Transverse colon (tissue), 4 donors: Measurements from ENCODE around the gene GARIN5B. TPM values are rescaled to one million over a fixed set of nuclear protein-coding genes. Genes with fewer than 3 reads are reported as not detected.

ENCODE experiments used
- DNase-seq: peaks from one replicate; pipeline ENCODE4 v3.0.0-alpha.2; 2019
- H3K27ac ChIP-seq, 4 donors: fragments of 200-600 bp; sonication (generic); 2 replicates each; pipeline ENCODE4 v1.5.1; 2016 to 2018; ENCODE audit warnings: inconsistent platforms in 4 of 4
- H3K27me3 ChIP-seq: fragments of 200-600 bp; sonication (generic); 2 replicates; pipeline ENCODE4 v1.5.1; 2017; ENCODE audit warnings: inconsistent platforms
- H3K36me3 ChIP-seq, 4 donors: fragments of 200-600 bp; sonication (generic); 2 replicates each; pipeline ENCODE4 v1.5.1; 2017 to 2019; ENCODE audit warnings: inconsistent platforms in 4 of 4
- H3K4me1 ChIP-seq, 4 donors: fragments of 200-600 bp; sonication (generic); 2 replicates each; pipeline ENCODE4 v1.5.1; 2017 to 2020; ENCODE audit warnings: inconsistent platforms in 4 of 4
- H3K4me3 ChIP-seq, 4 donors: fragments of 200-600 bp; sonication (generic); 1 replicate in 1 of 4; 2 replicates in 3 of 4; pipeline versions ENCODE4 v1.5.1 to v1.6.1; 2017 to 2019; ENCODE audit warnings: inconsistent platforms in 4 of 4
- H3K9me3 ChIP-seq, 2 donors: fragments of 200-600 bp; sonication (generic); 2 replicates each; pipeline ENCODE4 v1.5.1; 2017 to 2019; ENCODE audit warnings: inconsistent platforms in 2 of 2
- CTCF ChIP-seq, 5 experiments: fragments of 200-600 bp in 3 of 5; fragments of 450-650 bp in 2 of 5; sonication (generic) in 3 of 5; IDR thresholded peaks; 1 replicate in 2 of 5; 2 replicates in 3 of 5; pipeline ENCODE4 v1.5.1; 2016 to 2017; ENCODE audit warnings: antibody characterized with exemption in 5 of 5, inconsistent platforms in 3 of 5, mild to moderate bottlenecking in 2 of 5, moderate library complexity in 1 of 5
- EP300 ChIP-seq: sonication (generic); formaldehyde crosslinking; IDR thresholded peaks from one replicate; pipeline ENCODE4 v1.6.1; 2017; ENCODE audit warnings: antibody characterized with exemption, low read depth
- POLR2A ChIP-seq: fragments of 450-650 bp; IDR thresholded peaks from one replicate; pipeline ENCODE4 v1.6.1; 2016; ENCODE audit warnings: antibody characterized with exemption, mild to moderate bottlenecking, moderate library complexity
- POLR2AphosphoS5 ChIP-seq, 3 donors: sonication (generic); formaldehyde crosslinking; IDR thresholded peaks; one replicate each; pipeline ENCODE4 v1.6.1; 2016; ENCODE audit warnings: antibody characterized with exemption in 3 of 3
- WGBS, 2 donors: methylation state at CpG; one replicate each; pipeline ENCODE4 v1.1.5; 2018; ENCODE audit warnings: low coverage in 1 of 2; 5-methylcytosine and 5-hydroxymethylcytosine counted together
- in situ Hi-C, 4 donors: fragments of 200-750 bp; cut with MboI; loops; one replicate each; pipeline versions ENCODE4 v1.15.0 to v1.15.1; 2017; ENCODE audit warnings: low sequenced_read_pairs in 3 of 4, low pct_ligation_motif_present in 1 of 4, low pct_unique_long_range_greater_than_20kb in 1 of 4
- intact Hi-C: fragments of 100-400 bp; cut with DNase I; formaldehyde crosslinking; loops from one replicate; pipeline ENCODE4 v1.15.1; 2023; ENCODE audit warnings: low total_unique reads
- total RNA-seq, 4 donors: library from RNA; depleted of rRNA; stranded (reverse); fragments of >200 nt; gene quantifications; one replicate each; pipeline ENCODE4 v1.1.0, GENCODE V29; 2016

GARIN5B gene
- total RNA-seq, 4 donors from 2014 or later, result not detected

GRCh38 chr19:55316646-55317045 lies 46.4 kb downstream of the GARIN5B start:
- WGBS, 2 donors, result 84% methylated on average over 8 of the region's 8 CpGs; no CpG with 5 or more reads in 1 of the 2 donors
- H3K9me3 ChIP-seq, result no peaks in the 10 kb centered on the region
- no peak for TF ChIP-seq POLR2AphosphoS5 (IDR thresholded peaks at IDR 0.05)
- TF ChIP-seq EP300, result no peak
- TF ChIP-seq POLR2A, result no peak
- TF ChIP-seq CTCF (IDR thresholded peaks at IDR 0.05), result no peak
- no peak overlapping the region for H3K27ac ChIP-seq
- H3K4me3 ChIP-seq, result no peak overlapping the region
- no peak for DNase-seq
- intact Hi-C loops, result no loop called here
- H3K27me3 ChIP-seq, result no peaks in the 10 kb centered on the region
- in situ Hi-C loops, result no loop called here
- peaks cover 0 to 8% (median 3%) of the 10 kb centered on the region in 4 donors for H3K4me1 ChIP-seq
- no peaks in the 10 kb centered on the region for H3K36me3 ChIP-seq

GRCh38 chr19:55315956-55316525 lies 47.0 kb downstream of the GARIN5B start:
- DNase-seq, result no peak
- H3K4me3 ChIP-seq, result no peak overlapping the region
- intact Hi-C loops (no loop called here), in situ Hi-C loops (no loop called here)
- no peaks in the 10 kb centered on the region for H3K9me3 ChIP-seq
- TF ChIP-seq POLR2AphosphoS5 (IDR thresholded peaks at IDR 0.05), result no peak
- no peak for TF ChIP-seq CTCF (IDR thresholded peaks at IDR 0.05)
- no peak for TF ChIP-seq EP300
- TF ChIP-seq POLR2A, result no peak
- no peaks in the 10 kb centered on the region for H3K27me3 ChIP-seq
- no peak overlapping the region for H3K27ac ChIP-seq
- WGBS, 2 donors, result 86 to 89% methylated on average over 6 to 13 of the region's 13 CpGs
- H3K4me1 ChIP-seq, result peaks cover 0 to 2% (median 0%) of the 10 kb centered on the region in 4 donors
- no peaks in the 10 kb centered on the region for H3K36me3 ChIP-seq

GRCh38 chr19:55314396-55314795 lies 48.7 kb downstream of the GARIN5B start:
- no peak for TF ChIP-seq EP300
- TF ChIP-seq POLR2AphosphoS5 (IDR thresholded peaks at IDR 0.05), result no peak
- no peak for TF ChIP-seq CTCF (IDR thresholded peaks at IDR 0.05)
- WGBS, 2 donors, result 73 to 96% methylated on average over 3 to 8 of the region's 8 CpGs
- no peak overlapping the region for H3K4me3 ChIP-seq
- H3K27me3 ChIP-seq, result no peaks in the 10 kb centered on the region
- no peak overlapping the region for H3K27ac ChIP-seq
- H3K36me3 ChIP-seq, result no peaks in the 10 kb centered on the region
- in situ Hi-C loops, result no loop called here
- H3K9me3 ChIP-seq, result no peaks in the 10 kb centered on the region
- intact Hi-C loops, result no loop called here
- H3K4me1 ChIP-seq, result no peaks in the 10 kb centered on the region
- no peak for DNase-seq

GRCh38 chr19:55312621-55313512 lies 50.2 kb downstream of the GARIN5B start:
- Histone ChIP-seq H3K9me3 (no peaks in the 10 kb centered on the region), H3K4me3 (no peak overlapping the region), H3K27ac (no peak overlapping the region), H3K27me3 (no peaks in the 10 kb centered on the region), H3K36me3 (no peaks in the 10 kb centered on the region), H3K4me1 (no peaks in the 10 kb centered on the region)
- intact Hi-C loops, result no loop called here
- TF ChIP-seq CTCF (IDR thresholded peaks at IDR 0.05), result no peak
- TF ChIP-seq POLR2AphosphoS5 (IDR thresholded peaks at IDR 0.05), result no peak
- no peak for TF ChIP-seq POLR2A
- TF ChIP-seq EP300, result no peak
- DNase-seq, result no peak
- 75 to 88% methylated on average over 5 to 47 of the region's 47 CpGs for WGBS, 2 donors
- in situ Hi-C loops, result no loop called here
